Omental fat pad (tissue), 4 donors: ENCODE data around the gene TNFRSF21. TPM values are rescaled to one million over a fixed set of nuclear protein-coding genes. Genes with fewer than 3 reads are reported as not detected.

Experiments used
- ATAC-seq: fragments of 150-250 bp; one replicate; pipeline ENCODE4 v1.9.1; 2016; ENCODE audit warnings: mild to moderate bottlenecking, moderate library complexity; ENCODE audit not compliant: low FRiP score
- DNase-seq: peaks from one replicate; pipeline ENCODE4 v3.0.0-alpha.2; 2019; ENCODE audit warnings: low spot score
- CTCF ChIP-seq, 3 donors: fragments of 450-650 bp; IDR thresholded peaks; one replicate each; pipeline ENCODE4 v1.5.1; 2016 to 2017; ENCODE audit warnings: antibody characterized with exemption in 3 of 3, mild to moderate bottlenecking in 3 of 3, moderate library complexity in 2 of 3
- total RNA-seq, 4 donors: library from RNA; depleted of rRNA; stranded (reverse); fragments of >200 nt; gene quantifications; one replicate each; pipeline ENCODE4 v1.1.0, GENCODE V29; 2016

Gene TNFRSF21
- total RNA-seq, 4 donors from 2014 or later: 43.3 to 72.4 (median 64.9) TPM

- DNase-seq (no peak), ATAC-seq (no peak)
- no peak for TF ChIP-seq CTCF (IDR thresholded peaks at IDR 0.05)
Observed at GRCh38 chr6:47302043-47302442, 7.7 kb downstream of the TNFRSF21 start.

- ATAC-seq: no peak
- no peak for DNase-seq
- no peak for TF ChIP-seq CTCF (IDR thresholded peaks at IDR 0.05)
Observed at GRCh38 chr6:47301441-47301840, 8.3 kb downstream of the TNFRSF21 start.

- TF ChIP-seq CTCF (IDR thresholded peaks at IDR 0.05): no peak
- no peak for DNase-seq
- ATAC-seq: no peak
Observed at GRCh38 chr6:47300417-47300816, 9.3 kb downstream of the TNFRSF21 start.

GRCh38 chr6:47299965-47300364, 9.7 kb downstream of the TNFRSF21 start:
- no peak for ATAC-seq
- TF ChIP-seq CTCF (IDR thresholded peaks at IDR 0.05): no peak
- no peak for DNase-seq

GRCh38 chr6:47298475-47298874, 11.2 kb downstream of the TNFRSF21 start:
- DNase-seq (no peak), ATAC-seq (no peak)
- no peak for TF ChIP-seq CTCF (IDR thresholded peaks at IDR 0.05)

- TF ChIP-seq CTCF (IDR thresholded peaks at IDR 0.05): no peak
- no peak for DNase-seq
- no peak for ATAC-seq
Observed at GRCh38 chr6:47294990-47295389, 14.7 kb downstream of the TNFRSF21 start.

GRCh38 chr6:47292944-47293343, 16.8 kb downstream of the TNFRSF21 start:
- ATAC-seq (no peak), DNase-seq (no peak)
- TF ChIP-seq CTCF (IDR thresholded peaks at IDR 0.05): no peak
